NCI-H2196 (cell line): ENCODE data around the gene ATP2C1.
"Not testable (repeated sequence)": the region's sequence is repeated elsewhere in the genome, so short reads cannot be mapped to it uniquely, and the experiment has no call there.

Source experiments
- DNase-seq: peaks from one replicate; lab custom pipeline; 2025; ENCODE audit not compliant: unreplicated experiment; lab: John Stamatoyannopoulos, UW

The ATP2C1 gene

GRCh38 chr3:131036200-131036816, 142.4 kb downstream of the ATP2C1 start:
- no peak for DNase-seq

GRCh38 chr3:131036986-131037385, 143.1 kb downstream of the ATP2C1 start:
- DNase-seq = no peak

- DNase-seq = no peak
These were observed 144.4 kb downstream of the ATP2C1 start for GRCh38 chr3:131038326-131038725.

GRCh38 chr3:131042271-131042985, 148.5 kb downstream of the ATP2C1 start:
- not testable (repeated sequence) for DNase-seq

- no peak for DNase-seq
These were observed 153.7 kb downstream of the ATP2C1 start for GRCh38 chr3:131047582-131047981.

- no peak for DNase-seq
These were observed 154.1 kb downstream of the ATP2C1 start for GRCh38 chr3:131048030-131048429.

GRCh38 chr3:131050001-131050400, 156.1 kb downstream of the ATP2C1 start:
- DNase-seq = no peak

- no peak for DNase-seq
These were observed 159.4 kb downstream of the ATP2C1 start for GRCh38 chr3:131053043-131053859.
